WTC11 (cell line): ENCODE data around the gene SPATA32. TPM values are rescaled to one million over a fixed set of nuclear protein-coding genes. Genes with fewer than 3 reads are reported as not detected.

ENCODE experiments used
- ATAC-seq: fragments of 200-7000 bp; cut with Tn5 transposase; 2 replicates; pipeline ENCODE4 v1.10.0; 2021; ENCODE audit warnings: mild to moderate bottlenecking, moderate library complexity
- CTCF ChIA-PET: fragments of 300-600 bp; sonication (Branson Sonifier 250); formaldehyde crosslinking; loops from one replicate; lab custom pipeline; 2021; ENCODE audit warnings: antibody characterized with exemption; lab: Charles Lee
- POLR2A ChIA-PET: fragments of 350-600 bp; sonication (Branson Sonifier 250); formaldehyde crosslinking; loops from one replicate; lab custom pipeline; 2021; ENCODE audit warnings: antibody characterized with exemption; lab: Charles Lee
- DNase-seq: peaks from one replicate; pipeline ENCODE4 v3.0.0; 2021; ENCODE audit warnings: low spot score
- H3K27ac Mint-ChIP-seq: 2 replicates; pipeline ENCODE4 v1.8.0; 2021; ENCODE audit warnings: mixed read lengths
- H3K27me3 Mint-ChIP-seq: 2 replicates; pipeline ENCODE4 v1.8.0; 2021; ENCODE audit warnings: low read depth, mild to moderate bottlenecking, moderate library complexity, mixed read lengths
- H3K36me3 Mint-ChIP-seq: 2 replicates; pipeline ENCODE4 v1.8.0; 2021; ENCODE audit warnings: mixed read lengths
- H3K4me1 Mint-ChIP-seq: 2 replicates; pipeline ENCODE4 v1.8.0; 2022; ENCODE audit warnings: mixed read lengths
- H3K4me3 Mint-ChIP-seq: 2 replicates; pipeline ENCODE4 v1.8.0; 2021; ENCODE audit warnings: mild to moderate bottlenecking, moderate library complexity, mixed read lengths
- H3K9me3 Mint-ChIP-seq: 2 replicates; pipeline ENCODE4 v1.8.0; 2021; ENCODE audit warnings: mixed read lengths
- EMX1 ChIP-seq: fragments of 250-450 bp; sonication (Bioruptor Pico); IDR thresholded peaks from 2 replicates; pipeline ENCODE4 v1.8.0; 2021; ENCODE audit warnings: mild to moderate bottlenecking
- ESRRA ChIP-seq: sonication (generic); formaldehyde crosslinking; IDR thresholded peaks from 2 replicates; pipeline ENCODE4 v1.8.1; 2022; ENCODE audit warnings: mild to moderate bottlenecking, missing genetic modification reagents, borderline replicate concordance
- JUN ChIP-seq: sonication (generic); formaldehyde crosslinking; IDR thresholded peaks from 2 replicates; pipeline ENCODE4 v1.8.0; 2023; ENCODE audit warnings: mild to moderate bottlenecking, missing genetic modification reagents
- KAT7 ChIP-seq: sonication (generic); formaldehyde crosslinking; IDR thresholded peaks from 2 replicates; pipeline ENCODE4 v1.8.1; 2023; ENCODE audit warnings: missing genetic modification reagents, mild to moderate bottlenecking, borderline replicate concordance
- MXD4 ChIP-seq: fragments of 250-450 bp; sonication (Bioruptor Pico); IDR thresholded peaks from 2 replicates; pipeline ENCODE4 v1.8.0; 2021; ENCODE audit warnings: mild to moderate bottlenecking, moderate library complexity, borderline replicate concordance
- SOX15 ChIP-seq: fragments of 250-450 bp; sonication (Bioruptor Pico); IDR thresholded peaks from 2 replicates; pipeline ENCODE4 v1.9.0; 2021; ENCODE audit warnings: mild to moderate bottlenecking
- total RNA-seq: library from RNA; stranded (reverse); gene quantifications from 3 replicates; pipeline ENCODE4 v1.2.3, GENCODE V29; 2021
- TF ChIP-seq, protein P1 (sequence below): sonication (generic); formaldehyde crosslinking; conservative IDR thresholded peaks from 2 replicates; pipeline ENCODE4 v1.8.1; 2022; ENCODE audit warnings: mild to moderate bottlenecking, missing genetic modification reagents
- TF ChIP-seq, protein P2 (sequence below): sonication (generic); formaldehyde crosslinking; IDR thresholded peaks from 2 replicates; pipeline ENCODE4 v1.8.0; 2023; ENCODE audit warnings: missing genetic modification reagents
- TF ChIP-seq, protein P3 (sequence below): fragments of 250-450 bp; sonication (Bioruptor Pico); IDR thresholded peaks from 2 replicates; pipeline ENCODE4 v2.1.2; 2022; ENCODE audit warnings: mild to moderate bottlenecking, moderate library complexity
- TF ChIP-seq, protein P4 (sequence below): fragments of 250-450 bp; sonication (Bioruptor Pico); conservative IDR thresholded peaks from 2 replicates; pipeline ENCODE4 v1.9.0; 2021; ENCODE audit warnings: mild to moderate bottlenecking
- TF ChIP-seq, protein P5 (sequence below): sonication (generic); formaldehyde crosslinking; IDR thresholded peaks from 2 replicates; pipeline ENCODE4 v1.8.0; 2022; ENCODE audit warnings: missing genetic modification reagents

The SPATA32 gene
- total RNA-seq, 1 experiment from 2014 or later: 0.15 TPM

DNA sequence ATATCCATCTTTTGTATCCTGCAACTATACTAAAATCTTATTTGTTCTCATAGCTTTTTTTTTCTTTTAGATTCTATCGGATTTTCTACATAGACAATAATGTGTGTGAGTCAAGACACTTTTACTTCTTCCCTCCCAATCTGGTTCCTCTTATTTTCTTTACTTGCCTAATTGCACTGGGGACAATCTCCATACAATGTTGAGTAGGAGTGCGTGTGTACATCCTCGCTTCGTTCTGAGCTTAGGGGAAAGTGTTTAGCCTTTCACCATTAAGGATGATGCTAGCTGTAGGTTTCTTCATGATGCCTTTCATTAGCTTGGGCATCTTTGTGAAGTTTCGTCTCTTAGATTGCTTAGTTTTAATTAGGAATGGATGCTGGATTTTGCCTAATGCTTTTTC lies 2.9 kb downstream of the SPATA32 start:
- CTCF ChIA-PET: interaction anchor here (0.7 to 2.8 kb wide), 7 partner anchors 11 to 138 kb away, joined by 3 to 12 read pairs (median 3); partner anchors contain the start of gene ACBD4
- H3K36me3 Mint-ChIP-seq: no peaks in the 10 kb centered on the region
- no peak for ATAC-seq
- TF ChIP-seq SOX15 (CRISPR knock-in tag): no peak
- TF ChIP-seq, protein P1, sequence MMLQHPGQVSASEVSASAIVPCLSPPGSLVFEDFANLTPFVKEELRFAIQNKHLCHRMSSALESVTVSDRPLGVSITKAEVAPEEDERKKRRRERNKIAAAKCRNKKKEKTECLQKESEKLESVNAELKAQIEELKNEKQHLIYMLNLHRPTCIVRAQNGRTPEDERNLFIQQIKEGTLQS (CRISPR knock-in tag): no peak
- no peak for TF ChIP-seq KAT7 (CRISPR knock-in tag)
- TF ChIP-seq, protein P2, sequence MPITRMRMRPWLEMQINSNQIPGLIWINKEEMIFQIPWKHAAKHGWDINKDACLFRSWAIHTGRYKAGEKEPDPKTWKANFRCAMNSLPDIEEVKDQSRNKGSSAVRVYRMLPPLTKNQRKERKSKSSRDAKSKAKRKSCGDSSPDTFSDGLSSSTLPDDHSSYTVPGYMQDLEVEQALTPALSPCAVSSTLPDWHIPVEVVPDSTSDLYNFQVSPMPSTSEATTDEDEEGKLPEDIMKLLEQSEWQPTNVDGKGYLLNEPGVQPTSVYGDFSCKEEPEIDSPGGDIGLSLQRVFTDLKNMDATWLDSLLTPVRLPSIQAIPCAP (CRISPR knock-in tag): no peak
- TF ChIP-seq EMX1 (CRISPR knock-in tag): no peak
- TF ChIP-seq, protein P3, sequence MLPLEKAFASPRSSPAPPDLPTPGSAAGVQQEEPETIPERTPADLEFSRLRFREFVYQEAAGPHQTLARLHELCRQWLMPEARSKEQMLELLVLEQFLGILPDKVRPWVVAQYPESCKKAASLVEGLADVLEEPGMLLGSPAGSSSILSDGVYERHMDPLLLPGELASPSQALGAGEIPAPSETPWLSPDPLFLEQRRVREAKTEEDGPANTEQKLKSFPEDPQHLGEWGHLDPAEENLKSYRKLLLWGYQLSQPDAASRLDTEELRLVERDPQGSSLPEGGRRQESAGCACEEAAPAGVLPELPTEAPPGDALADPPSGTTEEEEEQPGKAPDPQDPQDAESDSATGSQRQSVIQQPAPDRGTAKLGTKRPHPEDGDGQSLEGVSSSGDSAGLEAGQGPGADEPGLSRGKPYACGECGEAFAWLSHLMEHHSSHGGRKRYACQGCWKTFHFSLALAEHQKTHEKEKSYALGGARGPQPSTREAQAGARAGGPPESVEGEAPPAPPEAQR (CRISPR knock-in tag): no peak
- TF ChIP-seq, protein P4, sequence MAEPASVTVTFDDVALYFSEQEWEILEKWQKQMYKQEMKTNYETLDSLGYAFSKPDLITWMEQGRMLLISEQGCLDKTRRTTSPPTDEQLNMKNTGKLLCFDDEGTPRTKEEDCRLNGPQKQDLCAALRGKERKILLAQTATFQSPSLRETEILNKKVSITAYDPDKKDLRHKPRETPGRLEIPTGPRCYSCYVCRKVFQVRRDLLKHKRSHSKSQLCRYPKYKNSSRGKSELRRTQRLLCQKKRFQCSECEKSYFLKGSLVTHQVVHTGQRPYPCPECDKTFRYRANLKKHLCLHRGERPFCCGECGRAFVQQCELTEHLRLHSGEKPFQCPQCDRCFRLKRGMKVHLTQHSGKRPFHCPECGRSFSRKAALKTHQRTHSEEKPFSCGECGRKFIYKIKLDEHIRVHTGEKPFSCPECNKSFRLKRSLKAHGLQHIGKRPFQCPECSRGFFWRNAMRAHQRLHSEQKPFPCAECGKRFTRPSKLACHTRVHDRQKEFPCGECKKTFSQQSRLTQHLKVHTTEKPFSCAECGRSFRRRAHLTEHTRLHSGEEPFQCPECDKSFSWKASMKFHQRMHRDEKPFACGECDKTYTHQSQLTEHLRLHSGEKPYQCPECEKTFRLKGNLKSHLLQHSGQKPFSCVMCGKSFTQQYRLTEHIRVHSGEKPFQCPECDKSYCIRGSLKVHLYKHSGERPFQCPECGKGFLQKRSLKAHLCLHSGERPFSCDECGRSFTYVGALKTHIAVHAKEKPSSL (CRISPR knock-in tag): no peak
- no peak for TF ChIP-seq JUN (CRISPR knock-in tag)
- H3K4me1 Mint-ChIP-seq: peaks cover 25% of the 10 kb centered on the region
- no peak overlapping the region for H3K4me3 Mint-ChIP-seq
- no peak overlapping the region for H3K27ac Mint-ChIP-seq
- H3K27me3 Mint-ChIP-seq: peaks cover 13% of the 10 kb centered on the region
- POLR2A ChIA-PET: interaction anchor here (0.7 kb wide), 1 partner anchor 111 kb away, joined by 3 read pairs; the partner anchor contains the start of gene HEXIM1
- H3K9me3 Mint-ChIP-seq: no peaks in the 10 kb centered on the region
- no peak for DNase-seq

DNA sequence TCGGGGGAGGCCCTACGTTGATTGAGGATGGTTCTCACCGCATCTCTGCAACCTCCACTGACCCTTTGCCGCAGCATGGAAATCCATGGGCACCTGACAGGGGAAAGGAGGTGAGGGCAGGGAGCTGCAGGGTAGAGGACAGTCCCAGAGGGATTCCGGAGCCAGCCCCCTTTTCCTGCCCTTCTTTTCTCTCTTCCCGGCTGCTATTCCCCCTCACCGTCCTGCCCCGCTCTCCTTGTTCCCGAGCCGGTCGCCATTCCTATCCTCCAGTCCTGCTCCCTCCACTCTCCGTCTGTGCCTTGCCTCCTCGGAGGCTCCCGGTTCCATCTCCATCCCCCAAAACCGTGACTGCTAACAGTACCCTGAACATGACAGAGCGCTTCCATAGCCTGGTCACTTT lies 4.8 kb downstream of the SPATA32 start:
- H3K9me3 Mint-ChIP-seq: no peaks in the 10 kb centered on the region
- TF ChIP-seq ESRRA (CRISPR knock-in tag) (no peak), MXD4 (CRISPR knock-in tag) (no peak)
- TF ChIP-seq, protein P5, sequence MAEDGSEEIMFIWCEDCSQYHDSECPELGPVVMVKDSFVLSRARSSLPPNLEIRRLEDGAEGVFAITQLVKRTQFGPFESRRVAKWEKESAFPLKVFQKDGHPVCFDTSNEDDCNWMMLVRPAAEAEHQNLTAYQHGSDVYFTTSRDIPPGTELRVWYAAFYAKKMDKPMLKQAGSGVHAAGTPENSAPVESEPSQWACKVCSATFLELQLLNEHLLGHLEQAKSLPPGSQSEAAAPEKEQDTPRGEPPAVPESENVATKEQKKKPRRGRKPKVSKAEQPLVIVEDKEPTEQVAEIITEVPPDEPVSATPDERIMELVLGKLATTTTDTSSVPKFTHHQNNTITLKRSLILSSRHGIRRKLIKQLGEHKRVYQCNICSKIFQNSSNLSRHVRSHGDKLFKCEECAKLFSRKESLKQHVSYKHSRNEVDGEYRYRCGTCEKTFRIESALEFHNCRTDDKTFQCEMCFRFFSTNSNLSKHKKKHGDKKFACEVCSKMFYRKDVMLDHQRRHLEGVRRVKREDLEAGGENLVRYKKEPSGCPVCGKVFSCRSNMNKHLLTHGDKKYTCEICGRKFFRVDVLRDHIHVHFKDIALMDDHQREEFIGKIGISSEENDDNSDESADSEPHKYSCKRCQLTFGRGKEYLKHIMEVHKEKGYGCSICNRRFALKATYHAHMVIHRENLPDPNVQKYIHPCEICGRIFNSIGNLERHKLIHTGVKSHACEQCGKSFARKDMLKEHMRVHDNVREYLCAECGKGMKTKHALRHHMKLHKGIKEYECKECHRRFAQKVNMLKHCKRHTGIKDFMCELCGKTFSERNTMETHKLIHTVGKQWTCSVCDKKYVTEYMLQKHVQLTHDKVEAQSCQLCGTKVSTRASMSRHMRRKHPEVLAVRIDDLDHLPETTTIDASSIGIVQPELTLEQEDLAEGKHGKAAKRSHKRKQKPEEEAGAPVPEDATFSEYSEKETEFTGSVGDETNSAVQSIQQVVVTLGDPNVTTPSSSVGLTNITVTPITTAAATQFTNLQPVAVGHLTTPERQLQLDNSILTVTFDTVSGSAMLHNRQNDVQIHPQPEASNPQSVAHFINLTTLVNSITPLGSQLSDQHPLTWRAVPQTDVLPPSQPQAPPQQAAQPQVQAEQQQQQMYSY: peak; percentile 66; the same call in 1 of the 2 replicates
- TF ChIP-seq, all 79 proteins: peak for 1
- peaks cover 13% of the 10 kb centered on the region for H3K27me3 Mint-ChIP-seq
- ATAC-seq (no peak), DNase-seq (no peak)
- no peak overlapping the region for H3K4me3 Mint-ChIP-seq
- POLR2A ChIA-PET: interaction anchor here (0.9 kb wide), 1 partner anchor 9 kb away, joined by 3 read pairs; no protein-coding TSS in a partner anchor
- no peak overlapping the region for H3K27ac Mint-ChIP-seq
- peaks cover 20% of the 10 kb centered on the region for H3K4me1 Mint-ChIP-seq
- CTCF ChIA-PET: interaction anchor here (0.5 to 4.9 kb wide), 20 partner anchors 10 to 690 kb away, joined by 3 to 32 read pairs (median 5); partner anchors contain the start of genes ACBD4 and HEXIM1
- no peaks in the 10 kb centered on the region for H3K36me3 Mint-ChIP-seq
